B cell (primary cell): ENCODE data around the gene CYP4F22. TPM values are rescaled to one million over a fixed set of nuclear protein-coding genes. Genes with fewer than 3 reads are reported as not detected.
A peak's percentile ranks its signal among the peaks of the same experiment; 100 is the strongest.

Source experiments
- ATAC-seq: fragments of 200-7000 bp; cut with Tn5 transposase; one replicate; pipeline ENCODE4 v1.10.0; 2021; ENCODE audit warnings: low read depth, mild to moderate bottlenecking, moderate number of reproducible peaks, moderate library complexity
- CTCF ChIA-PET: fragments of 350-600 bp; sonication (Branson Sonifier 250); formaldehyde crosslinking; loops from one replicate; lab custom pipeline; 2021; ENCODE audit warnings: antibody characterized with exemption, inconsistent platforms; lab: Charles Lee
- POLR2A ChIA-PET: fragments of 350-600 bp; sonication (Branson Sonifier 250); formaldehyde crosslinking; loops from one replicate; lab custom pipeline; 2021; ENCODE audit warnings: antibody characterized with exemption; lab: Charles Lee
- DNase-seq: peaks from one replicate; pipeline ENCODE4 v3.0.0; 2013
- H2AFZ ChIP-seq: 2 replicates; pipeline ENCODE4 v1.6.1; 2012; ENCODE audit warnings: mild to moderate bottlenecking, low read depth, low read length; ENCODE audit not compliant: insufficient read depth, poor library complexity, severe bottlenecking
- H3K27ac ChIP-seq, 2 donors: 1 replicate in 1 of 2; 2 replicates in 1 of 2; pipeline ENCODE4 v1.5.1; 2012 to 2013; ENCODE audit warnings: low read length in 2 of 2, mild to moderate bottlenecking in 2 of 2, moderate library complexity in 1 of 2
- H3K27me3 ChIP-seq, 4 experiments: fragments of 200-600 bp in 1 of 4; sonication (generic) in 1 of 4; replicated peaks in 1 of 4; 1 replicate in 2 of 4; 2 replicates in 2 of 4; pipeline versions ENCODE4 v1.6.1 to v1.7.0; 2013 to 2016; ENCODE audit warnings: low read length in 3 of 4, mild to moderate bottlenecking in 2 of 4, mixed read lengths in 1 of 4, moderate library complexity in 1 of 4; ENCODE audit not compliant: insufficient read depth in 4 of 4, control insufficient read depth in 3 of 4; ENCODE audit errors: control extremely low read depth in 1 of 4
- H3K36me3 ChIP-seq, 2 experiments: replicated peaks in 1 of 2; 1 replicate in 1 of 2; 2 replicates in 1 of 2; pipeline versions ENCODE4 v1.6.1 to v1.7.1; 2013; ENCODE audit warnings: low read length in 1 of 2; ENCODE audit not compliant: insufficient read depth in 2 of 2, control insufficient read depth in 1 of 2; ENCODE audit errors: control extremely low read depth in 1 of 2, extremely low read depth in 1 of 2
- H3K4me1 ChIP-seq, 2 donors: fragments of 200-600 bp in 1 of 2; sonication (generic) in 1 of 2; 1 replicate in 1 of 2; 2 replicates in 1 of 2; pipeline versions ENCODE4 v1.5.1 to v1.6.1; 2013 to 2017; ENCODE audit warnings: low read length in 2 of 2; ENCODE audit not compliant: control insufficient read depth in 2 of 2, insufficient read depth in 2 of 2
- H3K4me2 ChIP-seq: replicated peaks from 2 replicates; pipeline ENCODE3; 2012; ENCODE audit warnings: mild to moderate bottlenecking, low read depth, low read length; ENCODE audit not compliant: poor library complexity, severe bottlenecking
- H3K4me3 ChIP-seq, 5 experiments: fragments of 200-600 bp in 1 of 5; sonication (generic) in 1 of 5; 1 replicate in 3 of 5; 2 replicates in 2 of 5; pipeline versions ENCODE4 v1.5.1 to v1.7.0; 2011 to 2016; ENCODE audit warnings: low read length in 4 of 5, mild to moderate bottlenecking in 4 of 5, low read depth in 2 of 5, control low read depth in 1 of 5, moderate library complexity in 1 of 5; ENCODE audit not compliant: insufficient read depth in 1 of 5; ENCODE audit errors: control extremely low read depth in 1 of 5, extremely low read depth in 1 of 5
- H3K79me2 ChIP-seq: fragments of 200-600 bp; sonication (generic); one replicate; pipeline ENCODE4 v1.6.0; 2016; ENCODE audit warnings: low read length; ENCODE audit not compliant: control insufficient read depth, insufficient read depth
- H3K9ac ChIP-seq: fragments of 200-600 bp; sonication (generic); 2 replicates; pipeline ENCODE4 v1.6.1; 2017; ENCODE audit warnings: mild to moderate bottlenecking, low read length, moderate library complexity
- H3K9me3 ChIP-seq, 3 donors: one replicate each; pipeline versions ENCODE4 v1.6.1 to v1.7.1; 2013; ENCODE audit warnings: low read length in 2 of 3; ENCODE audit not compliant: control insufficient read depth in 2 of 3, insufficient read depth in 1 of 3; ENCODE audit errors: control extremely low read depth in 1 of 3
- H4K20me1 ChIP-seq: 2 replicates; pipeline ENCODE4 v1.6.0; 2012; ENCODE audit warnings: mild to moderate bottlenecking, low read length; ENCODE audit not compliant: insufficient read depth, control insufficient read depth, poor library complexity, severe bottlenecking
- H3K27ac Mint-ChIP-seq: one replicate; pipeline ENCODE4 v1.8.0; 2021; ENCODE audit warnings: mixed read lengths
- H3K27me3 Mint-ChIP-seq: one replicate; pipeline ENCODE4 v1.8.0; 2021; ENCODE audit warnings: mixed read lengths
- H3K4me1 Mint-ChIP-seq: one replicate; pipeline ENCODE4 v1.8.0; 2021; ENCODE audit warnings: mixed read lengths
- H3K4me3 Mint-ChIP-seq: one replicate; pipeline ENCODE4 v1.8.0; 2021; ENCODE audit warnings: mixed read lengths
- H3K9me3 Mint-ChIP-seq: one replicate; pipeline ENCODE4 v1.8.0; 2022; ENCODE audit warnings: mixed read lengths; ENCODE audit not compliant: insufficient read depth
- EZH2 ChIP-seq: IDR thresholded peaks from 2 replicates; pipeline ENCODE4 v1.6.1; 2012; ENCODE audit warnings: borderline replicate concordance, low read depth, mild to moderate bottlenecking, moderate library complexity, low read length; ENCODE audit not compliant: insufficient read depth, poor library complexity, severe bottlenecking
- WGBS: methylation state at CpG from one replicate; pipeline ENCODE4 v1.1.5; 2013; ENCODE audit warnings: missing lambda C conversion rate; ENCODE audit not compliant: insufficient coverage; 5-methylcytosine and 5-hydroxymethylcytosine counted together
- intact Hi-C: fragments of 100-400 bp; cut with micrococcal nuclease; formaldehyde crosslinking; loops from one replicate; pipeline ENCODE4 v1.10.0; 2022
- polyA minus RNA-seq: library from RNA; depleted of rRNA, polyadenylated mRNA; stranded (reverse); fragments of >200 nt; gene quantifications from 2 replicates; pipeline ENCODE4 v1.2.3, GENCODE V29; 2012
- polyA plus RNA-seq: library from polyadenylated mRNA; depleted of rRNA; stranded (reverse); fragments of >200 nt; gene quantifications from 2 replicates; pipeline ENCODE4 v1.2.3, GENCODE V29; 2012
- total RNA-seq, 2 donors: library from RNA; stranded (reverse); fragments of 120-200 nt in 1 of 2; gene quantifications; 1 replicate in 1 of 2; 2 replicates in 1 of 2; pipeline versions ENCODE4 v1.2.3 to v1.2.4, GENCODE V29; 2013 to 2022
- TF ChIP-seq, protein P1 (sequence below): fragments of 200-600 bp; IDR thresholded peaks from one replicate; pipeline ENCODE4 v1.8.0; 2022; ENCODE audit warnings: antibody characterized with exemption, mild to moderate bottlenecking

The CYP4F22 gene
- total RNA-seq (not detected in 2 replicates), polyA plus RNA-seq (0.03 TPM in 1 of 2 replicates, not detected in the other), polyA minus RNA-seq (0.07 TPM in 1 of 2 replicates, not detected in the other)
- 0.07 TPM for total RNA-seq (2013)

DNA sequence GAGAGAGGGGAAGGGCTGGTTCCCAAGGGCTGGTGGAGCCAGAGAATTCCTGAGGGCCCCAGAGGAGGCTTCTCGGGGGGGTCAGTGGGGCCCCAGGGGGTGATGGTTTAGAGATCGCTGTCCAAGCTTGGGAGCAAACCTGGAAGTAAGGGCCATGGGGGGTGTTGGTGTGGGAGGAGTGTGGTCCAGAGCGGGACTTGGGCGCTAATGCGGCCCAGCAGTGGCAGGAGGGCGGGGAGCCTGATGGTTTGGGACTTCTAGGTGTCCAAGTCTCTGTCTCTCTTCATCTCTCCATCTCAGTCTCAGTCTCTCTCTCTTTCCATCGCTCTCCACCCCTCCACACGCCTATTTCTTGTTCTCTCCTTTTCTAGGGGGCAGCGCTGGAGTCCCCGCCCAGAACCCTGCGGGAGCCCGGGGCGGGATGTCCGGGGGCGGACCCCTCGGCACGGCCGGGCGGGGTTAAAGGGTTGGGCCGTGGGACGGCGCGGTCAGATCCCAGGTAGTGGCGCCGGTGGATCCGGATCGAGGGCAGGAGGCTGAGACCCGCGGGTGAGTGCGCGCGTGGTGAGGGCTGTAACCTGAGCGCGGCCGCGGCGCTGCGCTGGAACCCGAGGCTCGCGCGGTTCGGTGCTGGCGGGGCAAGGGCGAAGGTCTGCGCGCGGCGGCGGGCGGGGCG lies at the start of gene CYP4F22:
TSS of gene CYP4F22 (plus strand) at position 491 of the 676 bp plus-strand sequence. CDS start 16,812 bp downstream, outside the sequence.
- peaks cover 5 to 16% of the 10 kb centered on the region in 2 donors for H3K4me1 ChIP-seq
- H3K4me3 ChIP-seq, result peak within 1 kb of the TSS in 1 of 5 experiments; percentile 19
- Mint-ChIP-seq H3K4me3 (peak within 1 kb of the TSS; percentile 52), H3K4me1 (peaks cover 3% of the 10 kb centered on the region), H3K9me3 (peaks cover 3% of the 10 kb centered on the region), H3K27me3 (peaks cover 58% of the 10 kb centered on the region), H3K27ac (no peak within 1 kb of the TSS)
- H3K79me2 ChIP-seq, result no peaks in the 10 kb centered on the region
- POLR2A ChIA-PET, result no interaction called here
- peak within 1 kb of the TSS; percentile 59 for H3K4me2 ChIP-seq
- H2AFZ ChIP-seq, result peak within 1 kb of the TSS; percentile 60
- peaks cover 0 to 16% (median 0%) of the 10 kb centered on the region in 3 donors for H3K9me3 ChIP-seq
- DNase-seq, result no peak
- 7% methylated on average over 42 of the region's 52 CpGs for WGBS
- H4K20me1 ChIP-seq, result no peaks in the 10 kb centered on the region
- peaks cover 0 to 46% (median 9%) of the 10 kb centered on the region in 4 experiments for H3K27me3 ChIP-seq
- peak within 1 kb of the TSS; percentile 19 for H3K9ac ChIP-seq
- no peak within 1 kb of the TSS for H3K27ac ChIP-seq
- ATAC-seq, result no peak
- intact Hi-C loops, result no loop called here
- no peaks in the 10 kb centered on the region for H3K36me3 ChIP-seq
- CTCF ChIA-PET, result no interaction called here
- no peak for TF ChIP-seq EZH2
- TF ChIP-seq, protein P1, sequence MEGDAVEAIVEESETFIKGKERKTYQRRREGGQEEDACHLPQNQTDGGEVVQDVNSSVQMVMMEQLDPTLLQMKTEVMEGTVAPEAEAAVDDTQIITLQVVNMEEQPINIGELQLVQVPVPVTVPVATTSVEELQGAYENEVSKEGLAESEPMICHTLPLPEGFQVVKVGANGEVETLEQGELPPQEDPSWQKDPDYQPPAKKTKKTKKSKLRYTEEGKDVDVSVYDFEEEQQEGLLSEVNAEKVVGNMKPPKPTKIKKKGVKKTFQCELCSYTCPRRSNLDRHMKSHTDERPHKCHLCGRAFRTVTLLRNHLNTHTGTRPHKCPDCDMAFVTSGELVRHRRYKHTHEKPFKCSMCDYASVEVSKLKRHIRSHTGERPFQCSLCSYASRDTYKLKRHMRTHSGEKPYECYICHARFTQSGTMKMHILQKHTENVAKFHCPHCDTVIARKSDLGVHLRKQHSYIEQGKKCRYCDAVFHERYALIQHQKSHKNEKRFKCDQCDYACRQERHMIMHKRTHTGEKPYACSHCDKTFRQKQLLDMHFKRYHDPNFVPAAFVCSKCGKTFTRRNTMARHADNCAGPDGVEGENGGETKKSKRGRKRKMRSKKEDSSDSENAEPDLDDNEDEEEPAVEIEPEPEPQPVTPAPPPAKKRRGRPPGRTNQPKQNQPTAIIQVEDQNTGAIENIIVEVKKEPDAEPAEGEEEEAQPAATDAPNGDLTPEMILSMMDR, result no peak

DNA sequence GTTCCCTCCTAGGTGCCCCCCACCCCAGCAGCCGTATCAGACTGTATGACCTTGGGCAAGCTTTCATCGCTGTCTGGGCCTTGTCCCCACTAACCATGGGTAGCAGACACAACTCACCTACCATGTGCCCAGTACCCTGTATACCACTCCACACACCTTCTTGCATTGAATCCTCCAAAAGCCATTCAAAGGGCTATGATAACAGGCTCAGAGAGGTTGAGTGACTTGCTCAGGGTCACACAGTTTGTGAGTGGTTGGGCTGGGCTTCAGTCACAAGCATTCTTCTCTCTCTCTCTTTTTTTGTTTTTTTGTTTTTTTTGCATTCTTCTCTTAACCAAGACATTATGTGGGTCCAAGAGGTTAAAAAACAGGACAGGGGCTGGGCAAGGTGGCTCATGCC lies 46.6 kb upstream of the CYP4F22 start:
- H3K4me1 Mint-ChIP-seq, result peaks cover 26% of the 10 kb centered on the region

More for the DNA sequence above, 46.6 kb upstream of the CYP4F22 start:
- Mint-ChIP-seq H3K9me3 (no peaks in the 10 kb centered on the region), H3K27me3 (no peaks in the 10 kb centered on the region), H3K4me3 (no peak overlapping the region), H3K27ac (peak overlapping the region; percentile 26)
- TF ChIP-seq EZH2, result no peak
- TF ChIP-seq, protein P1, result no peak
- Histone ChIP-seq H2AFZ (no peak overlapping the region), H3K9me3 (no peaks in the 10 kb centered on the region), H3K4me1 (peaks cover 20 to 38% of the 10 kb centered on the region in 2 donors), H3K27ac (peak overlapping the region in 1 of 2 donors; percentile 40), H3K9ac (no peak overlapping the region), H3K4me3 (no peak overlapping the region), H3K36me3 (peaks cover 6 to 42% of the 10 kb centered on the region in 2 experiments), H3K79me2 (peaks cover 51% of the 10 kb centered on the region), H3K27me3 (no peaks in the 10 kb centered on the region), H3K4me2 (no peak overlapping the region), H4K20me1 (peaks cover 38% of the 10 kb centered on the region)
- 100% methylated on average over 2 of the region's 2 CpGs for WGBS
- POLR2A ChIA-PET, result no interaction called here
- ATAC-seq (no peak), DNase-seq (no peak)
- CTCF ChIA-PET, result interaction anchor here (1.3 kb wide), 1 partner anchor 41 kb away, joined by 3 read pairs; no protein-coding TSS in a partner anchor
- intact Hi-C loops, result no loop called here
